Psoas muscle (tissue), 8 donors: Measurements from ENCODE around the gene FOXP2. TPM values are rescaled to one million over a fixed set of nuclear protein-coding genes. Genes with fewer than 3 reads are reported as not detected.

ENCODE experiments used
- ATAC-seq, 4 donors: fragments of 200-7000 bp; cut with Tn5 transposase; one replicate each; pipeline ENCODE4 v1.9.1; 2020; ENCODE audit warnings: moderate library complexity in 3 of 4, mild to moderate bottlenecking in 2 of 4
- DNase-seq, 2 donors: peaks; one replicate each; pipeline ENCODE4 v3.0.0-alpha.2; 2020
- H3K27ac ChIP-seq: fragments of 200-600 bp; one replicate; pipeline ENCODE4 v1.8.0; 2022
- H3K27me3 ChIP-seq, 3 donors: fragments of 200-600 bp in 1 of 3; one replicate each; pipeline versions ENCODE4 v1.6.1 to v1.8.0; 2013 to 2022; ENCODE audit warnings: low read length in 2 of 3, mild to moderate bottlenecking in 2 of 3, moderate library complexity in 1 of 3; ENCODE audit not compliant: insufficient read depth in 3 of 3
- H3K36me3 ChIP-seq, 2 donors: fragments of 200-600 bp in 1 of 2; one replicate each; pipeline versions ENCODE4 v1.6.1 to v1.8.0; 2013 to 2022; ENCODE audit warnings: low read depth in 1 of 2, mild to moderate bottlenecking in 1 of 2, moderate library complexity in 1 of 2; ENCODE audit not compliant: insufficient read depth in 1 of 2
- H3K4me1 ChIP-seq: fragments of 200-600 bp; one replicate; pipeline ENCODE4 v1.8.0; 2022
- H3K4me3 ChIP-seq: fragments of 200-600 bp; one replicate; pipeline ENCODE4 v1.8.0; 2022; ENCODE audit warnings: mild to moderate bottlenecking
- H3K9me3 ChIP-seq: fragments of 200-600 bp; one replicate; pipeline ENCODE4 v1.8.0; 2022
- CTCF ChIP-seq: fragments of 200-600 bp; IDR thresholded peaks from one replicate; pipeline ENCODE4 v1.8.0; 2022; ENCODE audit warnings: antibody characterized with exemption
- WGBS, 3 donors: extraction: QIAGEN DNeasy Blood & Tissue Kit; methylation state at CpG; one replicate each; pipeline versions ENCODE4 v1.1.6 to v1.1.7; 2013; 5-methylcytosine and 5-hydroxymethylcytosine counted together
- intact Hi-C, 2 donors: fragments of 100-400 bp; cut with DNase I; formaldehyde crosslinking; loops; one replicate each; pipeline versions ENCODE4 v1.11.0 to v1.14.2; 2022
- polyA plus RNA-seq, 3 donors: library from polyadenylated mRNA; stranded (reverse); fragments of 200-250 nt; gene quantifications; one replicate each; pipeline ENCODE4 v1.2.3, GENCODE V29; 2013
- total RNA-seq, 4 donors: library from RNA; stranded (reverse); fragmentation: NEBNext Ultra II Directional in 2 of 4; extraction: Animal tissue kit (Norgen Biotek cat#: 25700) in 2 of 4; gene quantifications; one replicate each; pipeline versions ENCODE4 v1.2.1 to v1.2.4, GENCODE V29; 2021 to 2023
- donor health status: healthy with polysubstance abuse.
- donor health status: DM: no; HTN: no; CAD: no; lungs with moderate emphysema.
- donor health status: Bipolar disorder and iron deficiency.
- donor health status: healthy.
- donor health status: DM: yes; HTN: yes; CAD: no.
- donor health status: DM: no; HTN: no; CAD: no.
- donor health status: DM: no; HTN: no; CAD: no.
- donor health status: DM: yes; HTN: yes; CAD: no.

FOXP2 gene
- total and polyA plus RNA-seq, 7 donors: 0.35 to 6.7 (median 5.1) TPM

DNA sequence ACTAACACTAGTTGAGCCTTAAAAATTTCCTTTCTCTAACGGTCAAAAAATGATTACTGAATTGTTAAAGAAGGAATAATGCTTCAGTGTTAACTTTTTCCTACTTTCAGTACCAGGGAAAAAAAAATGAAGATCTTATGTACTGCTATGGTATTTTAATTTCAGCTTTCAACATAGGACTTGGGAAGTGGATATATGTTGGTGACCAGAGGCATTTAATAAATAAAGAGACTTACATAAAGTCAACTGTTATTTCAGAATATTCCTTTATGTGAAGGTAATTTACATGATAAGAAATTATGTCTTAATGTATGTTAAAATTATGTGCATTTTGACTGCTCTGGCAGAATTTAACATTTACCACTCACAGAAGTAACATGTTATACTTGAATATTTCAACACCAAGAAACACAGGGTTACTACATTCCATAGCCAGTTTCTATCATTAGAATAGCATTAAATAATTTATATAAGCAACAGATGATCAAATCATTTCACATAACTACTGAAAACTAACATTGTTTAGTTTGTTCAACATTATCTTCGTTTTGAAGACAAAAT lies 257.0 kb downstream of the FOXP2 start:
- no peak for TF ChIP-seq CTCF
- intact Hi-C loops: no loop called here
- Histone ChIP-seq H3K4me1 (no peaks in the 10 kb centered on the region), H3K36me3 (peaks cover 0 to 5% of the 10 kb centered on the region in 2 donors), H3K27ac (no peak overlapping the region), H3K4me3 (no peak overlapping the region), H3K9me3 (no peaks in the 10 kb centered on the region), H3K27me3 (no peaks in the 10 kb centered on the region)
- ATAC-seq (no peak), DNase-seq (no peak)
- 86 to 89% (median 89%) methylated on average over 2 of the region's 2 CpGs for WGBS, 3 donors

- DNase-seq (no peak), ATAC-seq (no peak)
- H3K36me3 ChIP-seq: no peaks in the 10 kb centered on the region
- no peak for TF ChIP-seq CTCF
- no peak overlapping the region for H3K4me3 ChIP-seq
- no peaks in the 10 kb centered on the region for H3K27me3 ChIP-seq
- H3K9me3 ChIP-seq: no peaks in the 10 kb centered on the region
- WGBS, 3 donors: 79 to 84% (median 83%) methylated on average over 2 of the region's 2 CpGs
- intact Hi-C loops: no loop called here
- no peak overlapping the region for H3K27ac ChIP-seq
- no peaks in the 10 kb centered on the region for H3K4me1 ChIP-seq
Observed at GRCh38 chr7:114678116-114678515, 263.5 kb downstream of the FOXP2 start.

GRCh38 chr7:114687238-114687637 lies 272.6 kb downstream of the FOXP2 start:
- DNase-seq: no peak
- Histone ChIP-seq H3K36me3 (peaks cover 0 to 4% of the 10 kb centered on the region in 2 donors), H3K27ac (no peak overlapping the region), H3K27me3 (no peaks in the 10 kb centered on the region), H3K4me1 (no peaks in the 10 kb centered on the region), H3K4me3 (no peak overlapping the region), H3K9me3 (no peaks in the 10 kb centered on the region)
- intact Hi-C loops: no loop called here
- no peak for ATAC-seq
- no peak for TF ChIP-seq CTCF
- whole genome bisulfite sequencing, 3 donors: 87 to 93% (median 88%) methylated on average over 4 of the region's 4 CpGs

- ATAC-seq: no peak
- DNase-seq: no peak
- TF ChIP-seq CTCF: no peak
- no peak overlapping the region for H3K4me3 ChIP-seq
- intact Hi-C loops: no loop called here
- 60 to 66% (median 65%) methylated on average over 2 of the region's 2 CpGs for WGBS, 3 donors
- H3K36me3 ChIP-seq: peaks cover 0 to 4% of the 10 kb centered on the region in 2 donors
- no peaks in the 10 kb centered on the region for H3K4me1 ChIP-seq
- no peaks in the 10 kb centered on the region for H3K27me3 ChIP-seq
- H3K9me3 ChIP-seq: no peaks in the 10 kb centered on the region
- H3K27ac ChIP-seq: no peak overlapping the region
Observed at GRCh38 chr7:114688443-114689055, 273.9 kb downstream of the FOXP2 start.

DNA sequence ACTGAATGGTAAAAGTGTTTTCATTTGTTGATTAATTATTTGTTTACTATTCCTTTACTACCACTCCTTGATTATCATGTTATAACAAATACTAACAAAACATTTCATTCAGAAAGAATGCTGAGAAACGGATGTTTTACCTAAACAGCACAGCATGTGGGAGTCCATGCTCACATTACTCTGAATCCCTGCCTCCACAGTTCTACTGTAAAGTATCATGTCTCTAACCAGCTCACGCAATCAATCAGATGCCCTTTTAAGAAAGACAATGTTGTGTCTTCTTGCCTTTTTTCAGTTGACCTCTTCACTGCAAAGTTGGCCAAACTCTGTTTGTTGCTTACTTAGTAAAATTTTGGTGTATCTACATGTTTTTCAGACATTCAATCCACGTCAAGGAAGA lies 274.8 kb downstream of the FOXP2 start:
- H3K9me3 ChIP-seq: no peaks in the 10 kb centered on the region
- H3K27me3 ChIP-seq: no peaks in the 10 kb centered on the region
- intact Hi-C loops: no loop called here
- H3K27ac ChIP-seq: no peak overlapping the region
- DNase-seq (no peak), ATAC-seq (no peak)
- no peaks in the 10 kb centered on the region for H3K4me1 ChIP-seq
- H3K36me3 ChIP-seq: peaks cover 0 to 4% of the 10 kb centered on the region in 2 donors
- H3K4me3 ChIP-seq: no peak overlapping the region
- 71 to 74% (median 72%) methylated on average over 3 of the region's 3 CpGs for WGBS, 3 donors
- TF ChIP-seq CTCF: no peak
